ENCODE results near the gene CRTAP. TPM values are rescaled to one million over a fixed set of nuclear protein-coding genes. Genes with fewer than 3 reads are reported as not detected.
A peak's percentile ranks its signal among the peaks of the same experiment; 100 is the strongest.

Gene CRTAP
- total and polyA plus RNA-seq, 2 of the 13 experiments (the other 11 are each of a cell fraction or from before 2014, with no cell fraction given), result 54.2 to 119 TPM

- TF ChIP-seq ZFY (CRISPR knock-in tag; IDR thresholded peaks at IDR 0.05), result peak; percentile 97
- TF ChIP-seq ZNF597 (CRISPR knock-in tag; IDR thresholded peaks at IDR 0.05), result no peak
- TF ChIP-seq CREBL2 (CRISPR knock-in tag; IDR thresholded peaks at IDR 0.05; ENCODE audit: borderline replicate concordance), result no peak
- TF ChIP-seq MYC (CRISPR knock-in tag; IDR thresholded peaks at IDR 0.05; ENCODE audit: borderline replicate concordance), result peak; percentile 52
- peak; percentile 3; the same call in 1 of the 2 replicates for TF ChIP-seq RXRA (CRISPR knock-in tag; IDR thresholded peaks at IDR 0.05)
- no peak for TF ChIP-seq SIX4 (CRISPR knock-in tag; IDR thresholded peaks at IDR 0.05)
- TF ChIP-seq RNF219 (CRISPR knock-in tag; IDR thresholded peaks at IDR 0.05), result no peak
- peak; percentile 83 for TF ChIP-seq ZNF547 (CRISPR knock-in tag; IDR thresholded peaks at IDR 0.05)
- 0 out of 2 replicates have a peak, but pooled peaks have one; percentile 25 for TF ChIP-seq HMG20B (CRISPR knock-in tag; conservative IDR thresholded peaks at IDR 0.05)
- peak; percentile 41; the same call in 1 of the 2 replicates for TF ChIP-seq ZNF788 (CRISPR knock-in tag; IDR thresholded peaks at IDR 0.05; ENCODE audit: borderline replicate concordance)
- TF ChIP-seq TCF7 (IDR thresholded peaks at IDR 0.05; ENCODE audit: low read depth), result 0 out of 2 replicates have a peak, but pooled peaks have one; percentile 14
- peak; percentile 68 for TF ChIP-seq TAF1 (CRISPR knock-in tag; IDR thresholded peaks at IDR 0.05)
- TF ChIP-seq JDP2 (CRISPR knock-in tag; IDR thresholded peaks at IDR 0.05; ENCODE audit: borderline replicate concordance), result no peak
- TF ChIP-seq FIP1L1 (IDR thresholded peaks at IDR 0.05; ENCODE audit: borderline replicate concordance, insufficient read depth, low read depth, low read length), result no peak
- peak; percentile 48; the same call in 1 of the 2 replicates for TF ChIP-seq KLF6 (CRISPR knock-in tag; IDR thresholded peaks at IDR 0.05)
- TF ChIP-seq ZNF367 (CRISPR knock-in tag; IDR thresholded peaks at IDR 0.05; ENCODE audit: borderline replicate concordance), result no peak
- no peak; the same call in 1 of the 2 replicates for TF ChIP-seq ZNF747 (CRISPR knock-in tag; IDR thresholded peaks at IDR 0.05; ENCODE audit: borderline replicate concordance)
- TF ChIP-seq SMAD1 (CRISPR knock-in tag; IDR thresholded peaks at IDR 0.05; ENCODE audit: borderline replicate concordance, low read depth), result peak; percentile 93; the same call in 1 of the 2 replicates
- TF ChIP-seq ZSCAN9 (CRISPR knock-in tag; IDR thresholded peaks at IDR 0.05; ENCODE audit: borderline replicate concordance), result no peak; the same call in 1 of the 2 replicates
- peak; percentile 75 for TF ChIP-seq MXD1 (CRISPR knock-in tag; IDR thresholded peaks at IDR 0.05)
- no peak; the same call in 1 of the 2 replicates for TF ChIP-seq ZNF816 (CRISPR knock-in tag; IDR thresholded peaks at IDR 0.05; ENCODE audit: borderline replicate concordance)
- TF ChIP-seq SAP130 (CRISPR knock-in tag; IDR thresholded peaks at IDR 0.05; ENCODE audit: low read depth), result peak; percentile 70
- TF ChIP-seq ZNF615 (CRISPR knock-in tag; IDR thresholded peaks at IDR 0.05; ENCODE audit: borderline replicate concordance), result no peak
- no peak for TF ChIP-seq GATA4 (IDR thresholded peaks at IDR 0.05; ENCODE audit: borderline replicate concordance, low read depth)
- peak; percentile 76; the same call in 1 of the 2 replicates for TF ChIP-seq PHF8 (CRISPR knock-in tag; IDR thresholded peaks at IDR 0.05)
- peak; percentile 16; the same call in 1 of the 2 replicates for TF ChIP-seq GLI4 (CRISPR knock-in tag; IDR thresholded peaks at IDR 0.05; ENCODE audit: borderline replicate concordance)
- no peak for TF ChIP-seq ZEB1 (IDR thresholded peaks at IDR 0.05; ENCODE audit: insufficient replicate concordance, low read depth)
Observed at GRCh38 chr3:33113772-33114621, at the start of gene CRTAP (continued).

Measured in HepG2 (cell line).